A549 (cell line): ENCODE data around the gene CCDC152. TPM values are rescaled to one million over a fixed set of nuclear protein-coding genes. Genes with fewer than 3 reads are reported as not detected.

ENCODE experiments used
- ATAC-seq, 2 experiments: fragments of 200-7000 bp in 1 of 2; fragments of >200 bp in 1 of 2; cut with Nextera tagmentation in 1 of 2; cut with Tn5 transposase in 1 of 2; 3 replicates each; pipeline versions ENCODE4 v1.8.0 to v1.9.1; 2018 to 2020; ENCODE audit warnings: mild to moderate bottlenecking in 1 of 2, moderate library complexity in 1 of 2
- CTCF ChIA-PET: fragments of 300-600 bp; sonication (Branson Sonifier 250); formaldehyde crosslinking; extraction: SDS; loops from one replicate; lab custom pipeline; 2021; ENCODE audit warnings: antibody characterized with exemption, inconsistent platforms; lab: Yijun Ruan, JAX
- POLR2A ChIA-PET: fragments of 350-600 bp; formaldehyde crosslinking; extraction: SDS; loops from one replicate; lab custom pipeline; 2021; ENCODE audit warnings: antibody characterized with exemption, inconsistent platforms; lab: Yijun Ruan, JAX
- DNase-seq, 2 experiments: peaks; one replicate each; pipeline versions ENCODE4 v3.0.0 to v3.0.0-alpha.2; 2011 to 2016; ENCODE audit warnings: low read depth in 1 of 2, low spot score in 1 of 2
- FAIRE-seq: peaks from 2 replicates; lab custom pipeline; 2011; peaks lifted over from hg19 to GRCh38; lab: Jason Lieb, UNC
- H3K27ac ChIP-seq, 2 experiments: fragments of >200 bp; sonication (Bioruptor Twin); formaldehyde crosslinking; 3 replicates each; pipeline ENCODE4 v1.5.1; 2016 to 2017
- H3K4me1 ChIP-seq: fragments of >200 bp; sonication (Bioruptor Twin); formaldehyde crosslinking; 3 replicates; pipeline ENCODE4 v1.6.1; 2016
- H3K4me2 ChIP-seq: fragments of >200 bp; sonication (Bioruptor Twin); formaldehyde crosslinking; 3 replicates; pipeline ENCODE4 v1.6.1; 2016
- H3K4me3 ChIP-seq: fragments of >200 bp; sonication (Bioruptor Twin); formaldehyde crosslinking; 3 replicates; pipeline ENCODE4 v1.5.1; 2016
- H3K9me3 ChIP-seq: fragments of >200 bp; sonication (Bioruptor Twin); formaldehyde crosslinking; 3 replicates; pipeline ENCODE4 v1.6.1; 2016
- BHLHE40 ChIP-seq: IDR thresholded peaks from 2 replicates; pipeline ENCODE4 v1.6.1; 2012; ENCODE audit warnings: low read depth, low read length, inconsistent platforms
- CBX2 ChIP-seq: fragments of 200-600 bp; sonication (generic); IDR thresholded peaks from 2 replicates; pipeline ENCODE4 v1.6.1; 2016; ENCODE audit warnings: low read depth, mild to moderate bottlenecking, borderline replicate concordance
- CBX8 ChIP-seq: fragments of 200-600 bp; sonication (generic); IDR thresholded peaks from 2 replicates; pipeline ENCODE4 v1.6.1; 2016
- FOSB ChIP-seq: fragments of 250-450 bp; sonication (Bioruptor Pico); IDR thresholded peaks from 2 replicates; pipeline ENCODE4 v1.5.0; 2020; ENCODE audit warnings: mild to moderate bottlenecking, moderate library complexity
- GATA3 ChIP-seq: IDR thresholded peaks from 2 replicates; pipeline ENCODE4 v1.6.1; 2012; ENCODE audit warnings: borderline replicate concordance
- HEYL ChIP-seq: fragments of 250-450 bp; sonication (Bioruptor Pico); IDR thresholded peaks from 2 replicates; pipeline ENCODE4 v1.8.0; 2021; ENCODE audit warnings: mild to moderate bottlenecking, moderate library complexity
- HOXB5 ChIP-seq: fragments of 250-450 bp; sonication (Bioruptor Pico); IDR thresholded peaks from 2 replicates; pipeline ENCODE4 v1.5.0; 2020; ENCODE audit warnings: mild to moderate bottlenecking, moderate library complexity
- MAFK ChIP-seq: fragments of 450-650 bp; IDR thresholded peaks from 2 replicates; pipeline ENCODE4 v1.6.1; 2014; ENCODE audit not compliant: partially characterized antibody
- NFE2L2 ChIP-seq: fragments of 150-350 bp; conservative IDR thresholded peaks from 2 replicates; pipeline ENCODE4 v1.6.1; 2014; ENCODE audit warnings: low read length
- POLR2A ChIP-seq: IDR thresholded peaks from 2 replicates; pipeline ENCODE4 v1.6.1; 2012; ENCODE audit warnings: mild to moderate bottlenecking, low read length
- RCOR1 ChIP-seq: fragments of 150-350 bp; IDR thresholded peaks from 2 replicates; pipeline ENCODE4 v1.6.1; 2014; ENCODE audit warnings: antibody characterized with exemption, low read length, low read depth
- TFCP2L1 ChIP-seq: fragments of 250-450 bp; sonication (Bioruptor Pico); IDR thresholded peaks from 2 replicates; pipeline ENCODE4 v1.5.0; 2021; ENCODE audit warnings: mild to moderate bottlenecking
- WGBS: methylation state at CpG from one replicate; pipeline ENCODE4 v1.1.6; 2017; ENCODE audit errors: missing lambda C conversion rate; 5-methylcytosine and 5-hydroxymethylcytosine counted together
- polyA plus RNA-seq, 4 experiments: library from polyadenylated mRNA; depleted of rRNA in 3 of 4; stranded (reverse); fragments of >200 nt; fragmentation: RNase III in 1 of 4; extraction: RNeasy Plus Mini Kit Qiagen cat#74134 plus additional on column Dnase treatment in 1 of 4; gene quantifications; 2 replicates in 3 of 4; 3 replicates in 1 of 4; pipeline ENCODE4 v1.2.3, GENCODE V29; 2011 to 2017
- TF ChIP-seq, protein P1 (sequence below): fragments of >200 bp; sonication (Bioruptor Twin); formaldehyde crosslinking; IDR thresholded peaks from 3 replicates; pipeline ENCODE4 v1.6.1; 2016
- TF ChIP-seq, protein P2 (sequence below): fragments of 250-450 bp; sonication (Bioruptor Pico); IDR thresholded peaks from 2 replicates; pipeline ENCODE4 v1.5.0; 2020; ENCODE audit warnings: low read depth, mild to moderate bottlenecking, moderate library complexity
- TF ChIP-seq, protein P3 (sequence below): fragments of >200 bp; sonication (Bioruptor Twin); formaldehyde crosslinking; IDR thresholded peaks from 2 replicates; pipeline ENCODE4 v1.6.1; 2016
- TF ChIP-seq, protein P4 (sequence below): fragments of >200 bp; sonication (Bioruptor Twin); formaldehyde crosslinking; IDR thresholded peaks from 3 replicates; pipeline ENCODE4 v1.5.1; 2016

Gene CCDC152
- polyA plus RNA-seq, 2 of the 4 experiments (the other 2 are of a cell fraction): not detected

DNA sequence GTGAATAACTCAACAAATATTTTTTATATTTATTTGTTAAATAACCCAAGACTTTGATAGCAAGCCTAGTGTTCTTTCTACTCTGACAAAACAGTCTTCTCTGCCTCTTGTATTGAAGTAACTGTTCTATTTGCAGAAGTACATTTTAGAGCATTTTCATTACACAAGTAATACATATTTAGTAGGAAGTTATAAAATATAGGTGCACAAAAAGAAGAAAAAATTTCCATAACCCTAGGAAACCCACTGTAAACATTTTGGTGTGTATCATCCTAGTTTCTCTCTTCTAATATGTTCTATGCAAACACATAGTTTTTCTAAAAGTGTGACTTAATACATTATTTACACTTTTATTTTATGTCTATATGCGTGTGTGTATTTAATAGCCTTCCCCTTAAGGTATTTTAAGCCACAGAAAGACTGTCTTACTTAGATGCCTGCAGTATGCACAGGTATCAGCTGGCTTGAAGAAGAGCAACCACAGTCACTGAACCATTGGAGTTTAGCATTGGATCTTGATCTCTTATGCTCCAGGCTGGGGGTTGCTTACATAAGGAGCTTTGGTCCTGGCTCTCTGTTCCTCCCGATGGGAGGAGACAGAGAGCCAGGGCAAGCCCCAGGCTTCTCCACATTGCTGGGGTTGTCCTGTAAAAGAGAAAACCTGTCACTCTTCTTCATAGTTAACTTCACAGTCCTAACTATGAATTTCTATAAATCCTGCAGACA, 51.3 kb downstream of the CCDC152 start:
- CTCF ChIA-PET: interaction anchor here (0.7 kb wide), 1 partner anchor 322 kb away, joined by 3 read pairs; no protein-coding TSS in a partner anchor
- TF ChIP-seq HOXB5: no peak
- no peak for TF ChIP-seq TFCP2L1 (CRISPR knock-in tag)
- TF ChIP-seq GATA3: no peak
- DNase-seq (no peak), FAIRE-seq (no peak), ATAC-seq (peak; percentile 30 to 42; a peak in 3 of 6 replicates)
- no peaks in the 10 kb centered on the region for H3K4me1 ChIP-seq
- 36% methylated on average over 2 of the region's 2 CpGs for WGBS
- POLR2A ChIA-PET: no interaction called here
- H3K27ac ChIP-seq: no peak overlapping the region
- no peak overlapping the region for H3K4me2 ChIP-seq
- no peak overlapping the region for H3K4me3 ChIP-seq
- no peaks in the 10 kb centered on the region for H3K9me3 ChIP-seq

DNA sequence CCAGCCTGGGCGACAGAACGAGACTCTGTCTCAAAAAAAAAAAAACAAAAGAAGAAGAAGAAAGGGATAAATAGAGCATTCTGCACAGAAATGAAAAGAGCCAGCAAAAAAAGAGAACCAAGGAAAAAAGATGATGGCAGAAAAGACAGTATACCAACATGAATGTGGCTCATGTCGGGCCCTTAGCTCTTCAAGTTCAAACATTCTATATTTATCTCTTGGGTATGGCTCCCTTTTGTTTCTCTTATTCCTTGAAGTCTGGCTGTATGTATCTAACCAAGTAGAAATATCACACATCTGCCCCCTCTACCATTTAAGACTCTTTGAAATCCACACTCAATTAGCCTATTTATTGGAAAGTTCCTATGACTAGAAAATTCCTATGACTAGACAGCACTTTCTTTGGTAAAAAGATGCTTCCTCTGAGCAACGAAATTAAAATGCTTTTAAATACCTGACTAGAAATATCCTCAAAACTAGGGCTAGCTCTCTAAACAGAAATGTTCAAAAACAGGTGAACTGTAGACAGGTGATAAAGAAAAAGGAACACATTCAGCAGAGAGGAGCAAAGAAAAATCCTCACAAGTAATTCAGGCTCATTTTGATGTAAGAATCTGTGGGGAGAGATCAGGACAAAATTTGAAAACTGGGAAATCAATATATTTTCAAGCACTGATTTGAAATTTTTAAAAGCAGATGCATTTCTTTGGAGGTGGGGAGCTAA, 52.4 kb downstream of the CCDC152 start:
- H3K27ac ChIP-seq: no peak overlapping the region
- 57% methylated on average over 4 of the region's 4 CpGs for WGBS
- CTCF ChIA-PET: interaction anchor here (0.9 kb wide), 1 partner anchor 80 kb away, joined by 3 read pairs; no protein-coding TSS in a partner anchor
- no peak for DNase-seq
- H3K9me3 ChIP-seq: no peaks in the 10 kb centered on the region
- no peak overlapping the region for H3K4me3 ChIP-seq
- no peak for ATAC-seq
- no peak for FAIRE-seq
- H3K4me2 ChIP-seq: no peak overlapping the region
- no peaks in the 10 kb centered on the region for H3K4me1 ChIP-seq
- POLR2A ChIA-PET: no interaction called here
- TF ChIP-seq NFE2L2: no peak
- TF ChIP-seq, all 56 proteins: peak for 0

DNA sequence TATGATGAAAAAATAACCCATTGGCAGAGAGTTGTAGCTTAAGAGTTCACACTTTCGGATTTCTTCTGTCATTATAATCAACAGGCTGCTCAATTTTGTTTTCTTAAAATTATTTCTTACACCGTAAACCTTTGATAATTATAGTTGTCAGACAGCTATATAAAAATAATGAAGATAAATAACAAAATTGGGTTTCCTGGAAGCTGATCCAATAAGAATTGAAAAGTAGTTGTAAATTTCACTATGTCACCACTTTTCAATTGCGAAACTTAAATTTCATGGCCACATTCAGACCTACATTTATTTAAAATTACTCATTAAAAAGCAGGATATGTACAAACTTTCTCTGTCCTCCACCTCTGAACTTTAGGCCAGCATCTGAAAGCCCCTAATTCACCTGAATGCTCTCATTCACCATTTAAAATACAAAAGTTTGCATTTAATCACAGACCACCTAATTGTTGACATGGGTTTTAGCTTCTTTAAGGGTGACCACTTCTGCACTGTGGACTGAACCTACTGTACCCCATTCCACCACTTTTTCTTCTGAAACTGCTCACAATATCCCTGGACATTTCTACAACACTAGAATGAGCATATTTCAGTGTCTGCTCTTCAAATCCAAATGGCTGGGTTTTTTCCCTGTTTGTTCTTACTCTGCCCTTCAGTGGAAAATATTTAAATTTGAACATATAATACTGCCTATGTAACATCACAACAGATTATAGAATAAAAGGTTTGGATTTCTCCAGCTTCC, 54.4 kb downstream of the CCDC152 start:
- WGBS: 82% methylated on average over 3 of the region's 3 CpGs
- FAIRE-seq (no peak), ATAC-seq (no peak), DNase-seq (no peak)
- TF ChIP-seq, protein P1, sequence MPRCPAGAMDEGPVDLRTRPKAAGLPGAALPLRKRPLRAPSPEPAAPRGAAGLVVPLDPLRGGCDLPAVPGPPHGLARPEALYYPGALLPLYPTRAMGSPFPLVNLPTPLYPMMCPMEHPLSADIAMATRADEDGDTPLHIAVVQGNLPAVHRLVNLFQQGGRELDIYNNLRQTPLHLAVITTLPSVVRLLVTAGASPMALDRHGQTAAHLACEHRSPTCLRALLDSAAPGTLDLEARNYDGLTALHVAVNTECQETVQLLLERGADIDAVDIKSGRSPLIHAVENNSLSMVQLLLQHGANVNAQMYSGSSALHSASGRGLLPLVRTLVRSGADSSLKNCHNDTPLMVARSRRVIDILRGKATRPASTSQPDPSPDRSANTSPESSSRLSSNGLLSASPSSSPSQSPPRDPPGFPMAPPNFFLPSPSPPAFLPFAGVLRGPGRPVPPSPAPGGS: no peak
- TF ChIP-seq BHLHE40: no peak
- ChIA-PET POLR2A (no interaction called here), CTCF (no interaction called here)
- Histone ChIP-seq H3K4me1 (no peaks in the 10 kb centered on the region), H3K4me3 (no peak overlapping the region), H3K9me3 (no peaks in the 10 kb centered on the region), H3K27ac (no peak overlapping the region), H3K4me2 (no peak overlapping the region)

DNA sequence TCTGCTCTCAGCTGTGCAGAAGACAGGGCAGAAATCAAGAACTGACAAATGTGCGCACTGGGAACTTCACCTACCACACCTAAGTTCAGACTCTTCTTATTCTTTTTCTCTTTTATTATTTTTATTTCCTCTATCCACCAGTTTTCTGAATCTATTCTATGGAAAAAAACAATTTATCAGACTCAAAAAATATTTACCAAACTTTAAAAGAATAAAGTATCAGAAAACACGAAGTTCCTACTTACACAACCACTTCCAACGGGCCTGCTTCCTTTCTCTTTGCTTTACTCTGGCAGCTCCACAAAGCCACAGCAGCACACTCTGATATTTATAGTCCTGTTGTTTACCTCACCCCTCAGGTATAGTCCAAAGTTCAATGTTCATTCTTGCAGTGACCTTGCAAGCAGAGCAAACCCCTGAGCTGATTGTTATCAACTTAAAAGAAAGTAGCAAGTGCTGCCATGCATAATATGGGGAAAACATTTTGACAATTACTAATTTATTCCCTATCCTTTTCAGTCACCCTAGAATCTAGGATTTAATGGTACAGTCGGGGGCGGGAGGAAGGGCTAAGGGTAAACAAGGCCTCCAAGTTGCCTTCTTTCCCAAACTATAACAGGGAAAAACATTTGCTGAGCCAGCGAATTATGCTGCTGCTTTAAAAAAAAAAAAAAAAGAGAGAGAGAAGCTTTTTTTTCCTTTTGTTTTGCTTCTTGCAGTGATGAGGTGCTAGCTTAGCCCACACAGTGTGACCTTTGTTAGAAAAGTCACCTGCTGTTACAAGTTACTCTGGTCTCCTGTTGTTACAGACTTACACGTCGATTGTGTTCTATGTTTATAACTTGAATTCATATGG, 55.2 kb downstream of the CCDC152 start, which contains the start of gene SELENOP:
TSS of gene SELENOP (minus strand) at position 302 of the 856 bp plus-strand sequence. CDS start 3,539 bp downstream, outside the sequence.
- ATAC-seq: peak in 1 of 2 experiments; percentile 40; a peak in 3 of 6 replicates
- FAIRE-seq: no peak
- Histone ChIP-seq H3K27ac (no peak within 1 kb of the TSS), H3K4me1 (no peaks in the 10 kb centered on the region), H3K4me3 (no peak within 1 kb of the TSS), H3K4me2 (no peak within 1 kb of the TSS), H3K9me3 (no peaks in the 10 kb centered on the region)
- CTCF ChIA-PET: no interaction called here
- POLR2A ChIA-PET: no interaction called here
- peak in 1 of 2 experiments; percentile 23 for DNase-seq
- peak; percentile 94 for TF ChIP-seq MAFK
- no peak for TF ChIP-seq RCOR1
- WGBS: 50% methylated on average over 8 of the region's 8 CpGs

DNA sequence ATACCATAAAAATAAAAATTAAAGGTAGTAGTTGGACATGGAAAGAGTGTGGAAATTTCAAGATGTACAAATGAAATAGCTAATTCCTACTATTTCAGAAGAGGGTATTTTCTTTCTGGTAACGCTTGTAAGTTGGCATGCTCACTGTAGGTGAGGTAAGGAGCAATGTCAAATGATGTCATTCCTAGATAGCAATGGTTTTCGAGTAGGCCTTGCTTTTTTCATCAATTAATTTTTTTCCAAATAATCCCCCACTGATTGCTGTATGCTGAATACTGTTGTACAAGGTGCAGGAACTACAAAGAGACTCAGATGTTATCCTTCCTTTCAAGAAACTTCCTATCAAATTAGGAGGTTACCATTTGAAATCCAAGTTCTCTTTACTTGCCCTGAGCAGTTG, 56.0 kb downstream of the CCDC152 start:
- 59% methylated on average over 2 of the region's 2 CpGs for WGBS
- TF ChIP-seq POLR2A (no peak), HOXB5 (no peak), FOSB (CRISPR knock-in tag) (no peak), HEYL (CRISPR knock-in tag) (no peak), CBX8 (no peak), BHLHE40 (no peak), CBX2 (no peak)
- TF ChIP-seq, protein P2, sequence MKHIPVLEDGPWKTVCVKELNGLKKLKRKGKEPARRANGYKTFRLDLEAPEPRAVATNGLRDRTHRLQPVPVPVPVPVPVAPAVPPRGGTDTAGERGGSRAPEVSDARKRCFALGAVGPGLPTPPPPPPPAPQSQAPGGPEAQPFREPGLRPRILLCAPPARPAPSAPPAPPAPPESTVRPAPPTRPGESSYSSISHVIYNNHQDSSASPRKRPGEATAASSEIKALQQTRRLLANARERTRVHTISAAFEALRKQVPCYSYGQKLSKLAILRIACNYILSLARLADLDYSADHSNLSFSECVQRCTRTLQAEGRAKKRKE (CRISPR knock-in tag): no peak
- TF ChIP-seq, protein P3, sequence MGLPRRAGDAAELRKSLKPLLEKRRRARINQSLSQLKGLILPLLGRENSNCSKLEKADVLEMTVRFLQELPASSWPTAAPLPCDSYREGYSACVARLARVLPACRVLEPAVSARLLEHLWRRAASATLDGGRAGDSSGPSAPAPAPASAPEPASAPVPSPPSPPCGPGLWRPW: no peak
- TF ChIP-seq, protein P4, sequence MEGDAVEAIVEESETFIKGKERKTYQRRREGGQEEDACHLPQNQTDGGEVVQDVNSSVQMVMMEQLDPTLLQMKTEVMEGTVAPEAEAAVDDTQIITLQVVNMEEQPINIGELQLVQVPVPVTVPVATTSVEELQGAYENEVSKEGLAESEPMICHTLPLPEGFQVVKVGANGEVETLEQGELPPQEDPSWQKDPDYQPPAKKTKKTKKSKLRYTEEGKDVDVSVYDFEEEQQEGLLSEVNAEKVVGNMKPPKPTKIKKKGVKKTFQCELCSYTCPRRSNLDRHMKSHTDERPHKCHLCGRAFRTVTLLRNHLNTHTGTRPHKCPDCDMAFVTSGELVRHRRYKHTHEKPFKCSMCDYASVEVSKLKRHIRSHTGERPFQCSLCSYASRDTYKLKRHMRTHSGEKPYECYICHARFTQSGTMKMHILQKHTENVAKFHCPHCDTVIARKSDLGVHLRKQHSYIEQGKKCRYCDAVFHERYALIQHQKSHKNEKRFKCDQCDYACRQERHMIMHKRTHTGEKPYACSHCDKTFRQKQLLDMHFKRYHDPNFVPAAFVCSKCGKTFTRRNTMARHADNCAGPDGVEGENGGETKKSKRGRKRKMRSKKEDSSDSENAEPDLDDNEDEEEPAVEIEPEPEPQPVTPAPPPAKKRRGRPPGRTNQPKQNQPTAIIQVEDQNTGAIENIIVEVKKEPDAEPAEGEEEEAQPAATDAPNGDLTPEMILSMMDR: no peak
- DNase-seq (no peak), FAIRE-seq (no peak), ATAC-seq (no peak)
- no peak overlapping the region for H3K27ac ChIP-seq
- H3K4me2 ChIP-seq: no peak overlapping the region
- no peaks in the 10 kb centered on the region for H3K9me3 ChIP-seq
- no peak overlapping the region for H3K4me3 ChIP-seq
- ChIA-PET CTCF (no interaction called here), POLR2A (no interaction called here)
- H3K4me1 ChIP-seq: no peaks in the 10 kb centered on the region
